GM21390 (cell line): ENCODE data around the gene DNAJC18.
"Not testable (repeated sequence)": the region's sequence is repeated elsewhere in the genome, so short reads cannot be mapped to it uniquely, and the experiment has no call there.

Source experiments
- ATAC-seq: cut with Tn5 transposase; IDR thresholded peaks from one replicate; pipeline ENCODE4 v1.9.1; 2021; ENCODE audit not compliant: unreplicated experiment

DNAJC18 gene

GRCh38 chr5:139431706-139432105, 7.6 kb downstream of the DNAJC18 start:
- no peak for ATAC-seq

DNA sequence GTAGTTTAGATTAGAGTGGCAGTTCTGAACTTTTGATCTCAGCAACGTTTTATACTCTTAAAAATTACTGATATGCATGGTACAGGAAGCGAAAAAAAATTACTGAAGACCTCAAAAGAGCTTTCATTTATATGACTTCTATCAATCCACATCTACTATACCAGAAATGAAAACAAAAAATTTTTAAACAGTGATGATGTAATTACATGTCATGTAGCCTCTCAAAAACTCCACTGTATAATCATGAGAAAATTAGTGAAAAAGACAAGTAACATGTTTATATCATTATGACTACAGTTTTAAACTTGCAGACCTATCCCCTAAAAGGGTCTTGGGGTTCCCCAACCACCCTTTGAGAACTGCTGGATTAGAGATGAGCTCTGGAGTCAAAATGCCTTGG, 9.3 kb downstream of the DNAJC18 start:
- no peak for ATAC-seq

- no peak for ATAC-seq
Observed at GRCh38 chr5:139426203-139426885, 13.0 kb downstream of the DNAJC18 start.

GRCh38 chr5:139425497-139425896, 13.8 kb downstream of the DNAJC18 start:
- no peak for ATAC-seq

GRCh38 chr5:139422307-139422893, 16.9 kb downstream of the DNAJC18 start:
- ATAC-seq: no peak

GRCh38 chr5:139419226-139420192, 19.8 kb downstream of the DNAJC18 start:
- ATAC-seq: no peak

GRCh38 chr5:139418793-139419192, 20.5 kb downstream of the DNAJC18 start:
- no peak for ATAC-seq

DNA sequence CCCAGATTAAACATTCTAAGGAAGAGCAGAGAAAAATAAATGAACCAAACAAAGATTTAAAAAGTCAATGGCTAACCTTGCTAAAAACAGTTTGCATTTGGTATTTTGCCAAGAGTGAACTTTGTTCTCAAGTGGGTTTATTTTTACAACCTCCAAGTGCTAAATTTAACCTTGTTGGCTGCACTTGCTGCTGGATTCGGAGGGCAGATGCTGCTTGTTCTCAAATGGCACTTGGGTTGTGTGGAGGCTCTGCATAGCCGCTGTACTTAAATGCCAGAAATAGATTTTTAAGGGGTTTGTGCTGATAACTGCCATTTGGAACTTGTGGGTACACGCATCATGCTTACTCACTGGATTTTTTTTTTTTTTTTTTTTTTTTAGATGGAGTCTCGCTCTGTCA, 22.1 kb downstream of the DNAJC18 start:
- no peak for ATAC-seq

GRCh38 chr5:139416651-139417050, 22.7 kb downstream of the DNAJC18 start:
- no peak for ATAC-seq

DNA sequence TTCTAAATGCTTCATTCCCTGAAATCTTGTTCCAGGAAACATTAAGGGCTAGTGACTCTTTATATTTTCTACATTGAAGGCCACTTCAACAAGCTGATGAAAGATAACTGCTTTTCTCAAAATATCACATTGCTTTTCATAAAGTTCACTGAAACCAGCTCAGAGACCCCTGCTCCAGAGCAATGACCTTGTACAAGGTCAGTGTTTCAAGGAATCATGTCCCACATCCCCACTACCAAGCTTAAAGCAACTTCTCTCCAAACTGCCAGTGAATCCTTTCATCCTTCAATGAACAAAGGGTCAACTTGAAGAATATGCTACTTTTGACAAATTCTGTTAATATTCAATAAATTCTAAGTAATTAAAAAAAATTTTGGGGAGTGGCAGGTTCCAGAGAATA, 23.5 kb downstream of the DNAJC18 start:
- ATAC-seq: no peak

DNA sequence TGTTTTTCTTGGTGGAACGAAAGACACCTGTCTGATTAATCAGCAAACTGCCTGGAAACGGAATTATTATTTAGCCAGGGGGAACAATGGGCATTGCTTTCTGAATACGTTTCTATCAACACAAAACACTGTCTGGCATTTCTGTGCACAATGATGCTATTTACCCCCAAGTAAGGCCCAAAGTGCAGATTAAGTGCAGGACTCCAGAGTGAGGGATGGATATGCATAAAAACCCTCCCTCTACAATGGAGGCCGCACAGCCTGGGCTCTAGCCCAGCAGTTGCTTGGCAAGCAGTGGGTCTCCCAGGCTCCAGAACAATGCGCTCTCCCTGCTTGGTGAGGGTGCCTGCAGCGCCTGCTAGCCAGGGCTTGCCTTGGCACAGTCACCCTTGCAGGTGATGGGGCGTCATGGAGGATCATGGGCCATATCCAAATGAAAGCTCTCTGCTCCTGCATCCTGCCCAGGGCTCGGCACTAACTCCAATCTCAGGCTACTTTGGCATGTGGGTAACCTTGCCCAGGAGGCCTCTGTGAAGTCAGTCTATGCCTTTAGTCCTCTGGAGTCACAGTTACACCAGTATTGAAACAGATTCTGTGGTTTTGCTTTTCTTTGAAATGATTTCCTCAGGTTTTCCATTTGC, 24.0 kb downstream of the DNAJC18 start:
- no peak for ATAC-seq

GRCh38 chr5:139414581-139415130, 24.7 kb downstream of the DNAJC18 start:
- ATAC-seq: no peak

- ATAC-seq: no peak
Observed at GRCh38 chr5:139413963-139414362, 25.4 kb downstream of the DNAJC18 start.

DNA sequence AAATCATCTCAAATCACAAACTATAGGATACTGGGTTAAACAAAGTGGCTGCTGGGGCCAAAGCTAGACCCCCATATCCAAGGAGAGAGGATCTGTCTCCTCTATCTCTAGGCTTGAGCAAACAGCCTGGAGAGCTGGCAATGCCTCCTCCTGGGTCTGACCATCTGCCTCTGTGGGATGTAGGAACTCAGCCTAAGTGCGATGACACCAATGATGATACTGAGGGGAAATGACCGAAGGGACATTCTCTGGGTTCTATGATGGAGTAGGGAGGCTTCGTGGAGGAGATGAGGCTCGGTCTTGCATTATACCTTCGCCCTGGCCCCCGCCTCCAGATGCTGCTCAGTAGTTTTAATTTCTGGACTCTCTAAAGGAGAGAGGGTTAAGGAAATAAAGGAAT, 26.2 kb downstream of the DNAJC18 start:
- no peak for ATAC-seq

DNA sequence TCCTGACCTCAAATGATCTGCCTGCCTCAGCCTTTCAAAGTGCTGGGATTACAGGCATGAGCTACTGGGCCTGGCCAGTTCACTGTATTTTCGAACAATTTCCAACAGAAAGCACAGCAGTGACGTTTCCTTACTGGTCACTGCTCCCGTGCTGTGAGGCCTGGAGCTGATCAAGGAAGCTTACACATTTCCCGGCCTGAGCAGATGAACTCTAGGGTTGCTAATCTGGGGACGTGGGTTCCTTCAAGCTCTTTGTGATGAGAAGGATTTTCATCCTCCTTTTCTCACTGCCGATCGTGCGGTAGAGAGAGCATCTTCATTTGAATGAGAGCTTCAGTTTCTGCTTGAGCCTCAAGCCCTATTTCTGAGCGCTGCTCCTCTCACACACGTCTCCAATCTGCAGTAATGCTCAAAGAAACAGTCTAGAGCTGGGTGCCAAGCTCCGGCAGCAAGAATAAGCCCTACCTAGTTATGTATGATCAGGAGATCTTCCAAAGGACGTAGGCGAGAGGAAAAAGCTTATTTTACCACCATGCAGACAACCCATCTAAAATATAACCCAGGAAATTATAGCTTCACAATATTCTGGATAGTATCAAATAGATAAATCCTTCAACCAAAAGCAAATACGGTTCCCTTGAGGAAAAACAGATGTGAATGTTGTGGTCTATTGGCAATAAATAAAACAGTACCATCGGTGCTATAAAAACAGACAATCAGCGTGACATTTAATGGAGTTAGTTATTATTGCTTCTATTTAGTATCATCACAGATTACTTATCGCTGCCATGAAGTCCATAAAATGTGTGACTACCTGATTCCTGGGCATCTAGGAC, 28.1 kb downstream of the DNAJC18 start:
- ATAC-seq: no peak

- ATAC-seq: no peak
Observed at GRCh38 chr5:139410121-139410992, 29.0 kb downstream of the DNAJC18 start.

- not testable (repeated sequence) for ATAC-seq
Observed at GRCh38 chr5:139409116-139409515, 30.2 kb downstream of the DNAJC18 start.

- no peak for ATAC-seq
Observed at GRCh38 chr5:139408191-139408590, 31.1 kb downstream of the DNAJC18 start.

DNA sequence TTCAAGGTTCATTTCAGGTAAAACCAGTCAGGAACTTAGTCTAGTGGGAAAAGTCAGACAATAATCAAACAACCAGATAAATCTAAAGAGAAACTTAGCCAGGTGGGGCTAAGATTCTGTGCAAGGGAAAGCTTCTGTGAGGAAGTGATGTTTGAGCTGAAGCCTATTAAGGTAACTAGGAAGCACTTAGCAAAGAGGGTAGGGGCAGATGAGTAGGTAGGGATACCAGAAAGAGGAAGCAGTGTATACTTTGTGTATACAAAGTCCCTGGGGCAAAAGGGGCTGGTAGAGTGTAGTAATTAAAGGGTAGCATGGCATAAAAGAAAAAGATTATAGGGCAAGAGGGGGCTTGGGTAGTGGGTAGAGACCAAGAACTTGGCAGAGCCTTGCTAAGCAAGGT, 31.8 kb downstream of the DNAJC18 start:
- no peak for ATAC-seq
